Measurements from ENCODE around the gene AZGP1.
"Not testable (repeated sequence)": the region's sequence is repeated elsewhere in the genome, so short reads cannot be mapped to it uniquely, and the experiment has no call there.

AZGP1 gene

DNA sequence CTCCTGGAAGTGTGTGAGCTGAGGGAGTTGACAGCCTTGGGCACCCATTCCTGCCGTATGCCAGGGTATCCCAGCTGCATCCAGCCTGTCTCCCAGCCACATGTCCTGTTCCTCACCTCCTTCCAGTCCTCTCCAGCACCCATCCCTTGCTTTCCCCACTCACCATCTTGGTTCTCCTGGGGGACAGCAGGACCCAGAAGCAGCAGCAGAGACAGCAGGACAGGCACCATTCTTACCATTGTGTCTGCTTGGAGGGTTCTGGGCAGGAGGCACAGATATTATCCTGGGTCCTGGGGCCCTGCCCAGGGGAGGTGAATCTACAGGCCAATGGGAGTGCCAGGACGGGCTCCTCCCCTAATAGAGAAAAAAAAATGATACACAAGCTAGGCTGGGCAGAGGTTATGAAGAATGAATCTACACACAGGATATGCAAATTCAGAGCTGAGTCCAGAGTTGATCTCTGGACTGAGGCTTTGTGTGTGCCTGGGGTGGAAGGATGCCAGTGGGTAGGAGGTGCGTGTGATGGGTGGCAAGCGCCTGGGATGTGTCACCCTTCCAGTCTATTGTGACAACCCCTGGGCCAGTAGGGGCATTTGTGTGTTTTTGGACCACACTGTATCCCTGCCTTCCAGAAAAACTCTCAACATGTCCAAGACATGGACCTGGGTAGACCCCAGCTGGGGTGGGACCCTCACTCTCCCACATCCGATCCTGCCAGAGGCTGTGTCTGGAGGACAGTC, at the start of gene AZGP1:
Gene AZGP1 (minus strand): TSS at position 250 of the 740 bp plus-strand sequence. CDS start 11 bp downstream, at position 239.
- DNase-seq: no peak

- DNase-seq: no peak
Measured at GRCh38 chr7:100024020-100024619, 48.3 kb upstream of the AZGP1 start.

DNA sequence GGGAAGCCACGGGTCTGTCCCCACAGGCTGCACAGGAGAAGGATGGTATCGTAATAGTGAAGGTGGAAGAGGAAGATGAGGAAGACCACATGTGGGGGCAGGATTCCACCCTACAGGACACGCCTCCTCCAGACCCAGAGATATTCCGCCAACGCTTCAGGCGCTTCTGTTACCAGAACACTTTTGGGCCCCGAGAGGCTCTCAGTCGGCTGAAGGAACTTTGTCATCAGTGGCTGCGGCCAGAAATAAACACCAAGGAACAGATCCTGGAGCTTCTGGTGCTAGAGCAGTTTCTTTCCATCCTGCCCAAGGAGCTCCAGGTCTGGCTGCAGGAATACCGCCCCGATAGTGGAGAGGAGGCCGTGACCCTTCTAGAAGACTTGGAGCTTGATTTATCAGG, 47.7 kb upstream of the AZGP1 start:
- no peak for DNase-seq

DNA sequence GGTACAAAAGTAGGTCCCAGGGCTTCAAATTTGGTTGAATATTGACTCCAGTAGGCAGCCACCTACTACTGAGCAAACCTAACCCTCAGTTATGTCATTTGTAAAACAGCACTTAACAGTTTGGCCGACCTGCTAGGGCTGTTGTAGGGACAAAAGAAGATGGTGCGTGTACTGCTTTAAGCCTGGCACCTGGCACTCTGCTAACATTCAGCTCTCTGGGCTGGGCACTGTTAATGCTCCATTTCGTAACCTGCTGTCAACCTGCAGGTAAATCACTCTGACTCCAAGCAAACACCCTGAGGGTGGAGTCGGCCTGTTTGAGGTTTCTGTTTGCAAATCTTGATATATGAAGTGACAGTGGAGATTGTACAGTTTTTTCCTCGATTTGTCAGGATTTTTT, 46.8 kb upstream of the AZGP1 start:
- no peak for DNase-seq

DNA sequence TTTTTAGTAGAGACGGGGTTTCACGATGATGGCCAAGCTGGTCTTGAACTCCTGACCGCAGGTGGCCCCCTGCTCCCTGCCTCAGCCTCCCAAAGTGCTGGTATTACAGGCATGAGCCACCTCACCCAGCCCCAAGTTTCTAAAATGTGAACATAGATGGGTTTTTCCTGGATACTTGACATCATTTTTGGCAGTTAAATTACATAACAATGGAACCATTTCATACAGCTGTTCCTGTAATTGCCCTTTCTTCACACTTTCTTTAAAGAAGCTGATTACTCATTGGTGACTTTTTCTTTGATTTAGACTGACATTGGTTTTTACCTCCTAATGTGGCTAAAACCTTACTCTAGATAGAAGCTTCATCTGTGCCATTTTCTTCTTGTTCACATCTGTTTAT, 45.5 kb upstream of the AZGP1 start:
- DNase-seq: no peak

DNA sequence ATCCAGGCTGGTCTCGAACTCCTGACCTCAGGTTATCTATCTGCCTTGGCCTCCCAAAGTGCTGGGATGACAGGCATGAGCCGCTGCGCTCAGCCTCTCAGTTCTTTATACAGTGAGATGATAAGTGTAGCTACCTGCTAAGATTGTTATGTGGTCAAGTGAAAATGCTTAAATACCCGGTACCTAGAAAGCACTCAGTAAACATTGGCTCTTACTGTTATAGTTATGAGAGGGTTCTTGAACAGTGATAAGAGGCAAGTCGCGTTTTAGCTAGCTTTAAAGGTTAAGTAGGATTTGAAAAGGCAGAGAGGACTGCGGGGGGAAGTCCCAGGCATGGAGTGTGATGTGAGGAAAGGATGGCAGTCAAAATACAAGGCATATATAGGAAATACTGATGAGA, 44.1 kb upstream of the AZGP1 start:
- no peak for DNase-seq

DNA sequence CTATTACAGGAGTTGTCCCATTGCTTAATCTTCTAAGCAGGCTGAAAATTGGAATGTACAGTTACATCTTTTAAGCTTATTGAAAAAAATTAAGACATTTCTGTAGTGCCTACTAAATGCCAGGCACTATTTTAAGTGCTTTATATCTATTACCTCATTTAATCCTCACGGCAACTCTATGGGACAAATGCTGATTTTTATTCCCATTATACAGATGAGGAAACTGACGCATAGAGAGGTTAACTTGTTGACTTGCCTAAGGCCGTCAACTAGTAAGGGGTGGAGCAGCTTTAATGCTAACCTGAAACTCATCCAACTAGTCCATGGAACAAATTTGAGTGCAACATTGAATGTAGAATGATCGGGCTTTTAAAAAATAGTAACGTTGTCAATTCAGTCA, 42.0 kb upstream of the AZGP1 start:
- no peak for DNase-seq

DNA sequence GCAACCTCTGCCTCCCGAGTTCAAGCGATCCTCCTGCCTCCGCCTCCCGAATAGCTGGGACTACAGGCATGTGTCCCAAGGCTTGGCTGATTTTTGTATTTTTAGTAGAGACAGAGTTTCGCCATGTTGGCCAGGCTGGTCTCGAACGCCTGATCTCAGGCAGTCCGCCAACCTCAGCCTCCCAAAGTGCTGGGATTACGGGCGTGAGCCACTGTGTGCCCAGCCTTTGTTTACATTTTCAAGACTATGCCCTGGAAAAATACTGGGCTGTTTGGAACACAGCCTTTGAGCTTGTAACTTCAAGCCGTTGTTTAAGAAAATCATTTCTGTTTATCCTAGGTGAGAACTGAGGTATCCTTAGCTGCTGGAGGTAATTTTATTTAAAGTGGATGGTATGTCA, 41.5 kb upstream of the AZGP1 start:
- DNase-seq: no peak

DNA sequence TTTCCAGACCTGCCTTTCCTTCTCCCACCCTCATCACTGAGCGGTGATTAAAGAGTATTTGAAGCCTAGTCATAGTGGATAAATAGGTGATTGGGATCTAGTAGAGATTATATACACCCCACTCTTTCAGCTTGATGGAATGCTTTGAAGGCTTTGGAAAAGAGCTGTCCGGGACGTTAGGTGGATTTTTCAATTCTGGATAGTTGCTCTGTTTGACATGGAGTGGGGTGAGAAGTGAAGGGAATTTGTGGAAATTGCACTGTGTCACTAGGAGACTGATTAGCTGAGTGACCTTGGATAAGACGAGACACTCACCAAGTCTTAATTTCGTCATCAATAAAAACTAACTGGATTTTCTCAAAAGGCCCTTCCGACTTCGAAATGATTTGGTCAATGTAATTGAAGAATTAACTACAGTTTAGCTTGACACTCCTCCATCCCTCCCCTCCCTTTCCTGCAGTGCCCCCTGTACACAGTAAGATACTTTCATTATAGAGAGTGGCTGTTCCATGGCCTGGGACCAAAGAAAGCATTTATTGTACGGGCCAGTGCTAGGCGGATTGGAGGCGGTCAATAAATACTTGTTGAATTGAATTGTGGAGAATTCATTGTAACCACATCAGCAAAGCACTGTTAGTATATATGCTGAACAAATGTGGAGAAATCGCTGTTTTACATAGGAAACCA, 40.5 kb upstream of the AZGP1 start:
- DNase-seq: no peak

- peak; percentile 92 for DNase-seq
Measured at GRCh38 chr7:100015232-100016214, 39.7 kb upstream of the AZGP1 start, which contains the start of gene ZKSCAN1. Gene ZKSCAN1, plus strand, starts transcription at chr7:100015596. Its CDS starts 7,911 bp downstream, at chr7:100023507.

DNA sequence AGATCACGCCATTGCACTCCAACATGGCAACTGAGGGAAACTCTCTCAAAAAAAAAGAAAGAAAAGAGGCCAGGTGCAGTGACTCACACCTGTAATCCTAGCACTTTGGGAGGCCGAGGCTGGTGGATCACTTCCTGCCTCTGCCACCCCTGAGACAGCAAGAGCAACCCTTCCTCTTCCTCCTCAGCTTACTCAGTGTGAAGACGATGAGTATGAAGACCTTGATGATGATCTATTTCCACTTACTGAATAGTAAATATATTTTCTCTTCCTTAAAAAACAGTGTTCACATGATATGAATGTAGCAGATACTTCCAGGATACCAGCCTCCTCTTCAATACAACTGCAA, 37.5 kb upstream of the AZGP1 start:
- DNase-seq: no peak

DNA sequence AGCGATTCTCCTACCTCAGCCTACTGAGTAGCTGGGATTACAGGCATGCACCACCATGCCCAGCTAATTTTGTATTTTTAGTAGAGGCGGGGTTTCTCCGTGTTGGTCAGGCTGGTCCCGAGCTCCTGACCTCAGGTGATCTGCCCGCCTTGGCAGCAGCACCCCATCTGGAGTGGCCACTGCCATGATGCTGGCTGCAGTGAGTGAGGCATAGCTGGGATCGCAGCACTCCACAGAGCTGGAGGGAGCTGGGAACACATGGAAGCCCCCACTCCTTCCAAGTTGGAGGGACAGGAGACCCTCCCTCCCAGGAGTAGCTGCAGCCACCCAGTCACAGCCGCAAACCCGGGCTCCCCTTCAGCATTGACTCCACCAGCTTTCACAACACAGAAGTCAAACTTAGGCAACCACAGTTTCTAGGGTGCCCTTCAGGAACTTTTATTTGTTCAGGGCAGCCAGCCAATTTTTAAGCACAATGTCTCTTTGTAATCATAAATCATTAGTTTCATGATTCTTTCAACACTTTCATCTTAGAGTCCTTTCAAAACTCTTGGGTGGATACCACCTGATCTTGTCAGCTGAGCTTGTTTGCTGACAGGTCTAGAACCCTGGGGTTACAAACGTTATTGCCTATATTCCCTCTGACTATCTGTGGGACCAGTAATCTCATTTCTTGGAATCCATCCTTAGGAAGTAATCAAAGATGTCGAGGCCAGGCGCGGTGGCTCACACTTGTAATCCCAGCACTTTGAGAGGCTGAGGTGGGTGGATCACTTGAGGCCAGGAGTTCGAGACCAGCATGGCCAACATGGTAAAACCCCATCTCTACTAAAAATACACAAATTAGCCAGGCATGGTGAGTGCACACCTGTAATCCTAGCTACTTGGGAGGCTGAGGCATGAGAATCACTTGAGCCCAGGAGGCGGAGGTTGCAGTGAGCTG, 36.8 kb upstream of the AZGP1 start:
- not testable (repeated sequence) for DNase-seq

DNA sequence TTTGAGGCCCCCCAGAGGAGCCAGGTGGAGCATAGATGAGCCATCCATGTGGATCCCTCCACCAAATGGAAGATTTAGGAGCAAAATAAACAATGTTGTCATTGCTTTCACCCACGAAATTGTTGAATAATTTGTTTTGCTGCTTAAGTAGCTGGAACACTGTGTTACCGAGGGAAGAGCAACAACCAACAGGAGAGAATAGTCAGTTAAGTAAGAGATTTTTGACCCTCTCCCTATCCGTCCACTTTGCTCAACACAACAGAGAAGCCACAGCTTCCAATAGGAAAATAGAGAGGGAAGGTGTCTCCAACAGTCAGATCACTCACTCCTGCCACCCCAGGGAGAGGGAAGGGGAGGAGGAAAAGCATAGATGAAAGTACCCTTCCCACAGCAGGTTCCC, 35.7 kb upstream of the AZGP1 start:
- DNase-seq: no peak

DNA sequence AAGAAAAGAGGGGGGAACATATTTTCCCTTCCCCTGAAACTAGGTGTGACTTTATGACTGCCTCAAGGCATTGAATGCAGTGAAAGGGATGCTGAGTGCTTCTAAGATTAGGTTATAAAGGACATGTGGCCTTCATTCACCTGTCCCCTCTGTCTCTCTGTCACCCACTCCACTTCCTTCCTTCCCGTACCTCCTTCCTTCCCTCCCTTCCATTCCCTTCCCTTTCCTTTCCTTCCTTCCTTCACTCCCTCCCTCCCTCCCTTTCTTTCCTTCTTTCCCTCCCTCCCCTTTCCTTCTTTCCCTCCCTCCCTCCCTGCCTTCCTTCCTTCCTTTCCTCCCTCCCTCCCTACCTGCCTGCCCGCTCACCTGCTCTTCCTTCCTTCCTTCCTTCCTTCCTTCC, 35.1 kb upstream of the AZGP1 start:
- no peak for DNase-seq

DNA sequence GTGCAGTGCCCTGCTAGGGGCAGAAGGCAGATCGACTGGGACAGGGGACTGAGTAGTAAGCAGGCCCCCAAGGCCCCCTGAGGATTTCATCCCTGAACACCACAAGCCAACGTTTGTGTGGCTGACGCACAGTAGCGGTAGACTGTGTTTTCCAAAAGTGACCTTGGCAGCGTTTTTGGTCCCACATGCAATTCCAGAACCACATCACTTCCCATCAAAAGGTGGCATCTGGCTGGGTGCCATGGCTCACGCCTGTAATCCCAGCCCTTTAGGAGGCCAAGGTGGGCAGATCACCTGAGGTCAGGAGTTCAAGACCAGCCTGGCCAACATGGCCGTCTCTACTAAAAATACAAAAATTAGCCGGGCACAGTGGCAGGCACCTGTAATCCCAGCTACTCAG, 34.1 kb upstream of the AZGP1 start:
- not testable (repeated sequence) for DNase-seq

DNA sequence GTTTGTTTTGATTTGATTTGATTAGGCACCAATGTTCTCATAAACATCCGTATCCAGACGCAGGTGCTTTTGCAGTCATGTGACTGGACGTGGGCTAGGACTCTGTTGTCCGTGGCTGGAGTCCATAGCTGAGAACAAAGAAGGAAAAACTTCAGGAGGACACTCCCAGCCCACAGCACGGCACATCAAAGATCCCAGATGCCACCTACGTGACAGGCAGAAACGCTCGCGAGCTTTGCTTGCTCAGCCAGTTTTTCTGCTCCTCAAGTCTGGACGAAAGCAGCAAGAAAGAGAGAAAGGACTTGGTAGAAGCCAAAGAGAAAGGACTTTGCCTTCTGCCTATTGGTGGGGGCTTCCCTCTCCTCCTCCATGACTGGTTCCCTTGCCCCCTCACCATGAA, 32.7 kb upstream of the AZGP1 start:
- DNase-seq: no peak

- no peak for DNase-seq
Measured at GRCh38 chr7:100007887-100008286, 32.1 kb upstream of the AZGP1 start.

DNA sequence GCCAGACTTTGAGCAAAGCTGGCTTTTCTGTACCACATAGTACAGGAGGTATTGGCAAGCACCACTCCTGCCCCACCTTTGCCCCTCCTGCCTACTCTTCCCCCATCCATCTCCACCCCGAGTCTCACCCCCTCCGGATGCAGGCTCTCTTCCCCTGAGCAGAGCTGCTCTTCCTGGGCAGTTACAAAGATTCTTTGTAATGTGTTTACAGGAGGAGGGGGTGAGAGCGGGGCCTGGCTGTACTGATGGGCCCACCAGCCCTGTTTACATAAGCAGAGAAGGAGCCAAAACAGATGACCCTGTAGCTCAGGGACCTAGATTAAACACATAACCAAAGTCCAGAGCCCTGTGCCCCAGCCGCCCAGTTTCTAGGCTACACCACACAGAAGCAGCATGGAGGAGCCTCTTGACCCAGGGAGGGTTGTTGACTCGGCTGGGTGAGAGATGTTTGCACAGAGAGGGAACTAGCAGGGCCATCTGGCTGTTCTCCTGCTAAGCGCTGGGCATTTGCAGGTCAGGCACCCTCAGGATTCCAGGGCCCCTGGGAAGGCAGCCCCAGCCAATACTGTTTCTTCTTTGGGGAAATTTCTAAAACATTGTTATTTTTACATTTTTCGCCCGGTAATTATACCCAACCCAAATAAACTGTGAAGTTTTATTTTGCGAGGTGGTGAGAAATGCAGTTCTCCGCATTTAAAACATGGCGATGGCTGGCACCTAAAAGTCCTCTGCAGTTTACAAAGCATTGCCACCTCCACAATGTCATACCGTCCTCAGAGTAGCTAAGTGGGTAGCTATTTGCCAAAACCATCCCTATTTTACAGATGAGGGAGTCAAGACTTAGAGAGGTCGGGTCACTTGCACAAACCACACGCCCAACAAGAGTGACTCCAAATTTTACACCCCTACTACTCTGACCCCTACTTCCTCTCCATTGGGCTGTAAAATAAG, 28.2 kb upstream of the AZGP1 start:
- no peak for DNase-seq

DNA sequence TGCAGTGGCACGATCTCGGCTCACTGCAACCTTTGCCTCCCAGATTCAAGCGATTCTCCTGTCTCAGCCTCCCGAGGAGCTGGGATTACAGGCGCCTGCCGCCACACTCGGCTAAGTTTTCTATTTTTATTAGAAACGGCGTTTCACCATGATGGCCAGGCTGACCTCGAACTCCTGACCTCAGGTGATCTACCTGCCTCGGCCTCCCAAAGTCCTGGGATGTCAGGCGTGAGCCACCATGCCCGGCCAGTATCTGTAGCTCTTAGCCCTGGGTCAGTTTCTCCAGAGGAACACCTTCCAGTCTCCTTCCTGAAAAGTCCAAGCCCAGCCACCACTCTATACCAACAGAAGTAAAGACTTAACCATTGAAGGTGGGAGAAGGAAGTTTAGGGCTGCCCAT, 24.4 kb upstream of the AZGP1 start:
- DNase-seq: no peak

DNA sequence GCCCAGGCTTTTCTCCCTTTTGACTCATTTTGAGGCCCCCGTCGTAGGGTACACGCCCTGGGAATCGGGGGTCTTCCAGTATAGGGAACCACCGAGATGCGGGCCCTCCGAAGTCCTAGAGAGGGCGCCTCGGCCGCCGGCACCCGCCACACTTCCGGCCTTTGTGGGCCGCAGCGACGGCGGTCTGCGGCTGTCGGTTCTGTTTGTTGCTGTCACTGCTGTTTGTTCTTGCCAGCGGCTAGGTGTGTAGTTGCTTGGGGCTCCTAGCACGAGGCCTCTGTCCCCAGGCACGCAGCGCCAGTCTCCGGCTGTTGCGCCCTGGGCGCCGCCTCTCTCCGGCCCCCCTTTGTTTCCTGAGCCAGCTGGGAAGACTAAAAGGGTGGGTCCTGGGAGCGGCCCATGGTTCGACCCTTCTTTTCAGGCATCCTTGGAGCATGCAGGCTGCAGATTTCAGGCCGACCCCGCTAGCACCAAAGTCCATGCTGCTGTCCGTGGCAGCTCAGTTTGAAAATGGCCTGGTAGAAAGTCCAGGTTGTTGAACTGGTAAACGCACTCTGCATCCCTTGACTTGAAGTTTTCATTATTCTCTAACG, 21.8 kb upstream of the AZGP1 start:
- DNase-seq: peak; percentile 77

Data from right forelimb (tissue), 1 donor.